Liver (tissue), 9 donors: ENCODE measurements around the gene FANCG. TPM values are rescaled to one million over a fixed set of nuclear protein-coding genes. Genes with fewer than 3 reads are reported as not detected.

ENCODE experiments used
- DNase-seq: peaks from one replicate; pipeline ENCODE4 v3.0.0-alpha.2; 2017; ENCODE audit warnings: low spot score
- H3K27ac ChIP-seq, 2 donors: one replicate each; pipeline ENCODE4 v1.7.0; 2013; ENCODE audit warnings: inconsistent platforms in 2 of 2, low read length in 2 of 2, control low read depth in 1 of 2, low read depth in 1 of 2, mild to moderate bottlenecking in 1 of 2
- H3K27me3 ChIP-seq, 4 donors: one replicate each; pipeline versions ENCODE4 v1.6.1 to v1.7.0; 2013; ENCODE audit warnings: low read length in 3 of 4, inconsistent platforms in 1 of 4, mild to moderate bottlenecking in 1 of 4, moderate library complexity in 1 of 4; ENCODE audit not compliant: control insufficient read depth in 4 of 4, insufficient read depth in 4 of 4
- H3K36me3 ChIP-seq, 4 donors: one replicate each; pipeline versions ENCODE4 v1.6.1 to v1.7.0; 2013; ENCODE audit warnings: low read length in 3 of 4, mild to moderate bottlenecking in 3 of 4, low read depth in 1 of 4, moderate library complexity in 1 of 4; ENCODE audit not compliant: control insufficient read depth in 4 of 4, insufficient read depth in 3 of 4
- H3K4me1 ChIP-seq, 4 donors: one replicate each; pipeline versions ENCODE4 v1.6.1 to v1.7.0; 2013; ENCODE audit warnings: low read length in 3 of 4, mild to moderate bottlenecking in 3 of 4, moderate library complexity in 1 of 4; ENCODE audit not compliant: control insufficient read depth in 4 of 4, insufficient read depth in 4 of 4
- H3K4me3 ChIP-seq, 3 donors: one replicate each; pipeline versions ENCODE4 v1.6.1 to v1.7.0; 2013; ENCODE audit warnings: low read length in 3 of 3, control low read depth in 1 of 3, low read depth in 1 of 3, mild to moderate bottlenecking in 1 of 3
- H3K9ac ChIP-seq, 2 donors: one replicate each; pipeline ENCODE4 v1.7.0; 2013; ENCODE audit warnings: low read length in 2 of 2, mild to moderate bottlenecking in 2 of 2, moderate library complexity in 2 of 2, control low read depth in 1 of 2, low read depth in 1 of 2
- H3K9me3 ChIP-seq, 4 donors: one replicate each; pipeline versions ENCODE4 v1.6.1 to v1.7.0; 2013; ENCODE audit warnings: low read length in 3 of 4; ENCODE audit not compliant: control insufficient read depth in 4 of 4
- ATF3 ChIP-seq: IDR thresholded peaks from 2 replicates; pipeline ENCODE4 v1.6.1; 2016; ENCODE audit warnings: antibody characterized with exemption
- CTCF ChIP-seq: fragments of 150-350 bp; IDR thresholded peaks from 2 replicates; pipeline ENCODE4 v1.5.1; 2017; ENCODE audit warnings: improper control_type of control experiment, low read depth, low read length; ENCODE audit not compliant: missing input control
- EGR1 ChIP-seq, 2 donors: IDR thresholded peaks; 2 replicates each; pipeline ENCODE4 v1.6.1; 2016 to 2018; ENCODE audit warnings: antibody characterized with exemption in 2 of 2, low read depth in 2 of 2
- FOXA2 ChIP-seq: IDR thresholded peaks from 2 replicates; pipeline ENCODE4 v1.6.1; 2016; ENCODE audit warnings: antibody characterized with exemption
- GABPA ChIP-seq, 2 donors: IDR thresholded peaks in 1 of 2; conservative IDR thresholded peaks in 1 of 2; 2 replicates each; pipeline ENCODE4 v1.6.1; 2016; ENCODE audit warnings: antibody characterized with exemption in 2 of 2, mild to moderate bottlenecking in 1 of 2, moderate library complexity in 1 of 2
- HNF4G ChIP-seq: IDR thresholded peaks from 2 replicates; pipeline ENCODE4 v1.6.1; 2016; ENCODE audit warnings: antibody characterized with exemption
- JUND ChIP-seq, 2 donors: IDR thresholded peaks; 2 replicates each; pipeline ENCODE4 v1.6.1; 2016; ENCODE audit warnings: antibody characterized with exemption in 2 of 2
- MAX ChIP-seq: IDR thresholded peaks from 2 replicates; pipeline ENCODE4 v1.6.1; 2016; ENCODE audit warnings: antibody characterized with exemption
- NR2F2 ChIP-seq: IDR thresholded peaks from 2 replicates; pipeline ENCODE4 v1.6.1; 2016; ENCODE audit warnings: antibody characterized with exemption
- RAD21 ChIP-seq, 2 donors: IDR thresholded peaks; 2 replicates each; pipeline ENCODE4 v1.6.1; 2016; ENCODE audit warnings: antibody characterized with exemption in 2 of 2, mild to moderate bottlenecking in 2 of 2
- RXRA ChIP-seq, 2 donors: IDR thresholded peaks; 2 replicates each; pipeline ENCODE4 v1.6.1; 2017 to 2018; ENCODE audit warnings: antibody characterized with exemption in 2 of 2, mild to moderate bottlenecking in 1 of 2
- SP1 ChIP-seq: IDR thresholded peaks from 2 replicates; pipeline ENCODE4 v1.6.1; 2018; ENCODE audit warnings: antibody characterized with exemption, mild to moderate bottlenecking
- TAF1 ChIP-seq: conservative IDR thresholded peaks from 2 replicates; pipeline ENCODE4 v1.6.1; 2016; ENCODE audit warnings: antibody characterized with exemption, mild to moderate bottlenecking
- YY1 ChIP-seq: IDR thresholded peaks from 2 replicates; pipeline ENCODE4 v1.6.1; 2016; ENCODE audit warnings: antibody characterized with exemption, mild to moderate bottlenecking
- ZBTB33 ChIP-seq: IDR thresholded peaks from 2 replicates; pipeline ENCODE4 v1.6.1; 2016; ENCODE audit warnings: antibody characterized with exemption
- WGBS: extraction: QIAGEN DNeasy Blood & Tissue Kit; methylation state at CpG from one replicate; pipeline ENCODE4 v1.1.7; 2013; 5-methylcytosine and 5-hydroxymethylcytosine counted together
- polyA plus RNA-seq, 2 donors: library from polyadenylated mRNA; stranded (reverse) in 1 of 2; unstranded in 1 of 2; fragments of 200-250 nt in 1 of 2; fragments of >200 nt in 1 of 2; fragmentation: Nextera tagmentation in 1 of 2; extraction: Ambion mirVana in 1 of 2; gene quantifications; one replicate each; pipeline versions ENCODE4 v1.2.1 to v1.2.3, GENCODE V29; 2013 to 2015
- total RNA-seq, 2 donors: library from RNA; depleted of rRNA; stranded (reverse); fragments of >200 nt; gene quantifications; one replicate each; pipeline ENCODE4 v1.2.3, GENCODE V29; 2014
- donor health status: healthy.
- donor health status: healthy.
- donor health status: healthy.
- donor health status: healthy.
- donor health status: healthy.

Gene FANCG
- total and polyA plus RNA-seq, 4 donors, result 1.7 to 16.0 (median 4.0) TPM

GRCh38 chr9:35102465-35102768 is 22.7 kb upstream of the FANCG start:
- no peaks in the 10 kb centered on the region for H3K9me3 ChIP-seq
- H3K4me1 ChIP-seq, result peaks cover 0 to 23% (median 18%) of the 10 kb centered on the region in 4 donors
- DNase-seq, result peak; percentile 49
- H3K9ac ChIP-seq, result peak overlapping the region; percentile 86 to 90
- H3K36me3 ChIP-seq, result peaks cover 13 to 44% (median 23%) of the 10 kb centered on the region in 4 donors
- WGBS, result 1% methylated on average over 10 of the region's 10 CpGs
- peak overlapping the region; percentile 79 to 81 for H3K27ac ChIP-seq
- no peaks in the 10 kb centered on the region for H3K27me3 ChIP-seq
- H3K4me3 ChIP-seq, result peak overlapping the region; percentile 48 to 96 (median 87)
- TF ChIP-seq MAX (no peak), RXRA (IDR thresholded peaks at IDR 0.05) (no peak), JUND (IDR thresholded peaks at IDR 0.05) (no peak)

GRCh38 chr9:35097573-35097972 is 17.8 kb upstream of the FANCG start:
- Histone ChIP-seq H3K27me3 (no peaks in the 10 kb centered on the region), H3K4me1 (peaks cover 4 to 30% (median 19%) of the 10 kb centered on the region in 4 donors), H3K9me3 (no peaks in the 10 kb centered on the region), H3K36me3 (peaks cover 9 to 36% (median 17%) of the 10 kb centered on the region in 4 donors), H3K9ac (no peak overlapping the region), H3K4me3 (no peak overlapping the region), H3K27ac (no peak overlapping the region)
- WGBS, result 90% methylated on average over 3 of the region's 3 CpGs
- TF ChIP-seq CTCF (no peak), NR2F2 (no peak), YY1 (no peak), ATF3 (no peak), MAX (no peak), RAD21 (IDR thresholded peaks at IDR 0.05) (no peak), ZBTB33 (no peak), HNF4G (no peak), TAF1 (no peak), EGR1 (IDR thresholded peaks at IDR 0.05; ENCODE audit: low read depth in 2 of 2) (no peak), RXRA (IDR thresholded peaks at IDR 0.05) (no peak), FOXA2 (no peak), GABPA (IDR thresholded peaks at IDR 0.05 in 1 of 2, conservative IDR thresholded peaks at IDR 0.05 in 1 of 2) (no peak), SP1 (no peak), JUND (IDR thresholded peaks at IDR 0.05) (no peak)
- DNase-seq, result no peak
